ENCODE results near the gene CIAO1.

GRCh38 chr2:96305091-96305978 is 39.3 kb downstream of the CIAO1 start, which contains the start of gene SNRNP200:
- TF ChIP-seq, protein P1, sequence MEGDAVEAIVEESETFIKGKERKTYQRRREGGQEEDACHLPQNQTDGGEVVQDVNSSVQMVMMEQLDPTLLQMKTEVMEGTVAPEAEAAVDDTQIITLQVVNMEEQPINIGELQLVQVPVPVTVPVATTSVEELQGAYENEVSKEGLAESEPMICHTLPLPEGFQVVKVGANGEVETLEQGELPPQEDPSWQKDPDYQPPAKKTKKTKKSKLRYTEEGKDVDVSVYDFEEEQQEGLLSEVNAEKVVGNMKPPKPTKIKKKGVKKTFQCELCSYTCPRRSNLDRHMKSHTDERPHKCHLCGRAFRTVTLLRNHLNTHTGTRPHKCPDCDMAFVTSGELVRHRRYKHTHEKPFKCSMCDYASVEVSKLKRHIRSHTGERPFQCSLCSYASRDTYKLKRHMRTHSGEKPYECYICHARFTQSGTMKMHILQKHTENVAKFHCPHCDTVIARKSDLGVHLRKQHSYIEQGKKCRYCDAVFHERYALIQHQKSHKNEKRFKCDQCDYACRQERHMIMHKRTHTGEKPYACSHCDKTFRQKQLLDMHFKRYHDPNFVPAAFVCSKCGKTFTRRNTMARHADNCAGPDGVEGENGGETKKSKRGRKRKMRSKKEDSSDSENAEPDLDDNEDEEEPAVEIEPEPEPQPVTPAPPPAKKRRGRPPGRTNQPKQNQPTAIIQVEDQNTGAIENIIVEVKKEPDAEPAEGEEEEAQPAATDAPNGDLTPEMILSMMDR (conservative IDR thresholded peaks at IDR 0.05; ENCODE audit: low read depth, low read length) = no peak
- TF ChIP-seq EZH2 (IDR thresholded peaks at IDR 0.05; ENCODE audit: borderline replicate concordance, low read depth, low read length, poor library complexity, severe bottlenecking) = no peak
